HG03039 (cell line): Measurements from ENCODE around the gene FGF5.
"Not testable (repeated sequence)": the region's sequence is repeated elsewhere in the genome, so short reads cannot be mapped to it uniquely, and the experiment has no call there.

ENCODE experiments used
- ATAC-seq: cut with Tn5 transposase; IDR thresholded peaks from one replicate; pipeline ENCODE4 v1.9.1; 2021; ENCODE audit warnings: mild to moderate bottlenecking, moderate library complexity; ENCODE audit not compliant: unreplicated experiment

Gene FGF5

GRCh38 chr4:80294206-80294605 is 27.7 kb downstream of the FGF5 start:
- ATAC-seq: no peak

GRCh38 chr4:80295336-80295735 is 28.9 kb downstream of the FGF5 start:
- no peak for ATAC-seq

- ATAC-seq: no peak
These were observed 29.4 kb downstream of the FGF5 start for GRCh38 chr4:80295826-80296225.

- ATAC-seq: no peak
These were observed 35.4 kb downstream of the FGF5 start for GRCh38 chr4:80301884-80302283.

- ATAC-seq: no peak
These were observed 36.3 kb downstream of the FGF5 start for GRCh38 chr4:80302616-80303223.

- ATAC-seq: no peak
These were observed 39.0 kb downstream of the FGF5 start for GRCh38 chr4:80305466-80305865.

- no peak for ATAC-seq
These were observed 39.8 kb downstream of the FGF5 start for GRCh38 chr4:80306260-80306659.

- ATAC-seq: no peak
These were observed 40.8 kb downstream of the FGF5 start for GRCh38 chr4:80307183-80307735.

- no peak for ATAC-seq
These were observed 41.5 kb downstream of the FGF5 start for GRCh38 chr4:80307774-80308465.

- ATAC-seq: no peak
These were observed 42.0 kb downstream of the FGF5 start for GRCh38 chr4:80308466-80308822.

GRCh38 chr4:80309294-80310004 is 43.0 kb downstream of the FGF5 start:
- ATAC-seq: no peak

GRCh38 chr4:80311130-80311529 is 44.7 kb downstream of the FGF5 start:
- no peak for ATAC-seq

- no peak for ATAC-seq
These were observed 45.7 kb downstream of the FGF5 start for GRCh38 chr4:80312124-80312523.

GRCh38 chr4:80313627-80314026 is 47.2 kb downstream of the FGF5 start:
- ATAC-seq: no peak

GRCh38 chr4:80315848-80316247 is 49.4 kb downstream of the FGF5 start:
- not testable (repeated sequence) for ATAC-seq

GRCh38 chr4:80321341-80321740 is 54.9 kb downstream of the FGF5 start:
- no peak for ATAC-seq

GRCh38 chr4:80321776-80322175 is 55.3 kb downstream of the FGF5 start:
- no peak for ATAC-seq

- ATAC-seq: no peak
These were observed 56.3 kb downstream of the FGF5 start for GRCh38 chr4:80322716-80323115.

- no peak for ATAC-seq
These were observed 57.7 kb downstream of the FGF5 start for GRCh38 chr4:80324171-80324570.

GRCh38 chr4:80331693-80332092 is 65.2 kb downstream of the FGF5 start:
- no peak for ATAC-seq

GRCh38 chr4:80333121-80333520 is 66.7 kb downstream of the FGF5 start:
- ATAC-seq: no peak

GRCh38 chr4:80334568-80334967 is 68.1 kb downstream of the FGF5 start:
- no peak for ATAC-seq
